AG08396 (cell line): ENCODE results near the gene DNAJB6.

ENCODE experiments used
- DNase-seq: peaks from one replicate; pipeline ENCODE4 v3.0.0; 2012; ENCODE audit warnings: low spot score, mixed read lengths

Gene DNAJB6

GRCh38 chr7:157429001-157429679 is 92.3 kb downstream of the DNAJB6 start:
- no peak for DNase-seq

- no peak for DNase-seq
Measured at GRCh38 chr7:157429680-157430224, 92.9 kb downstream of the DNAJB6 start.

- DNase-seq = no peak
Measured at GRCh38 chr7:157430721-157431120, 93.9 kb downstream of the DNAJB6 start.

GRCh38 chr7:157431173-157431950 is 94.6 kb downstream of the DNAJB6 start:
- no peak for DNase-seq

GRCh38 chr7:157431951-157432540 is 95.2 kb downstream of the DNAJB6 start:
- DNase-seq = no peak

- DNase-seq = peak; percentile 87
Measured at GRCh38 chr7:157432541-157432956, 95.7 kb downstream of the DNAJB6 start.

GRCh38 chr7:157432957-157433576 is 96.3 kb downstream of the DNAJB6 start:
- peak; percentile 74 for DNase-seq

GRCh38 chr7:157433628-157434027 is 96.8 kb downstream of the DNAJB6 start:
- DNase-seq = no peak

- no peak for DNase-seq
Measured at GRCh38 chr7:157434231-157434630, 97.4 kb downstream of the DNAJB6 start.

GRCh38 chr7:157434701-157435100 is 97.9 kb downstream of the DNAJB6 start:
- no peak for DNase-seq

GRCh38 chr7:157436076-157436475 is 99.3 kb downstream of the DNAJB6 start:
- no peak for DNase-seq

GRCh38 chr7:157436763-157437480 is 100.1 kb downstream of the DNAJB6 start:
- no peak for DNase-seq

- DNase-seq = no peak
Measured at GRCh38 chr7:157437519-157438061, 100.8 kb downstream of the DNAJB6 start.

GRCh38 chr7:157438121-157439025 is 101.6 kb downstream of the DNAJB6 start:
- no peak for DNase-seq

GRCh38 chr7:157439149-157439548 is 102.3 kb downstream of the DNAJB6 start:
- no peak for DNase-seq

- DNase-seq = no peak
Measured at GRCh38 chr7:157439761-157440160, 103.0 kb downstream of the DNAJB6 start.

GRCh38 chr7:157440346-157441022 is 103.7 kb downstream of the DNAJB6 start:
- no peak for DNase-seq

GRCh38 chr7:157441023-157441399 is 104.2 kb downstream of the DNAJB6 start:
- DNase-seq = no peak

GRCh38 chr7:157442456-157442855 is 105.7 kb downstream of the DNAJB6 start:
- DNase-seq = no peak
